C1 segment of cervical spinal cord (tissue), 14 donors: ENCODE data around the gene MCTP2.
"Not testable (repeated sequence)": the region's sequence is repeated elsewhere in the genome, so short reads cannot be mapped to it uniquely, and the experiment has no call there.

Experiments
- DNase-seq, 14 donors: peaks; one replicate each; lab custom pipeline; 2025; lab: John Stamatoyannopoulos, UW

Gene MCTP2

DNA sequence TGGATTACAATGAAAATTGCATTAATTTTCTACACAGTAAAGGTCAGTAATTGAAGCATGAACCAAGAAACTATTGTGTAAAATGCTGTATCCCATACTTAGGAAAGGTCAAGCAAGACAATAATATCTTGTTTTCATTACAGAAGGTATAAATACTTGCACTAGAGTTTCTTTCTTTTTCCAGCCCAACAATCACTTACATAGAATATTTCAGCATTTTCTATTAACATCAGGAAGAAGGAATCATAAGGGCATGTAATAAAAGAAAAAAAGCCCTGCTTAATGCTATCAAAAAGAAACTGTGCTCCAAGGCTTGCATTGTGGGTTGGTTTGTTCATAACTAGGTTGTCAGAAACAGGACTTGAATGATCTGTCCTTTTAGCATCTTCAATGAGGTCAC lies 215.1 kb downstream of the MCTP2 start:
- no peak for DNase-seq

DNA sequence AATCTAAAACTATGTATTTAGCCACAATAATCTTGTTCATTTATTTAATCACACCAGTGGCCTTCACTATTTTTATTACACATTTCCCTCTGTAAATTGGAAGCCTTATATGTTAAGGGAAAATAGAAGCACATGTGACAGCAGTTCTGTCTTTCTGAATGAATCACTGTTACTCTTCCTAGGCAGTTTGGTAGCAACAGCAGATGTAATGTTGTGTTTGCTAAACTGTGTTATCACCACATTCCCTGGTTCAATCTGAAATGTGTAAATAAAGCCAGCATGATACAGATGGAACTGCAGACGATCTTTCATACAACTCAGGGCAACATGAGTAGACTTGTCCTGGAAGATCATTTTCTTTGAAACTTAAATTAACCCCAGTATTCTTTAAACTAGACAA lies 220.1 kb downstream of the MCTP2 start:
- DNase-seq: no peak

DNA sequence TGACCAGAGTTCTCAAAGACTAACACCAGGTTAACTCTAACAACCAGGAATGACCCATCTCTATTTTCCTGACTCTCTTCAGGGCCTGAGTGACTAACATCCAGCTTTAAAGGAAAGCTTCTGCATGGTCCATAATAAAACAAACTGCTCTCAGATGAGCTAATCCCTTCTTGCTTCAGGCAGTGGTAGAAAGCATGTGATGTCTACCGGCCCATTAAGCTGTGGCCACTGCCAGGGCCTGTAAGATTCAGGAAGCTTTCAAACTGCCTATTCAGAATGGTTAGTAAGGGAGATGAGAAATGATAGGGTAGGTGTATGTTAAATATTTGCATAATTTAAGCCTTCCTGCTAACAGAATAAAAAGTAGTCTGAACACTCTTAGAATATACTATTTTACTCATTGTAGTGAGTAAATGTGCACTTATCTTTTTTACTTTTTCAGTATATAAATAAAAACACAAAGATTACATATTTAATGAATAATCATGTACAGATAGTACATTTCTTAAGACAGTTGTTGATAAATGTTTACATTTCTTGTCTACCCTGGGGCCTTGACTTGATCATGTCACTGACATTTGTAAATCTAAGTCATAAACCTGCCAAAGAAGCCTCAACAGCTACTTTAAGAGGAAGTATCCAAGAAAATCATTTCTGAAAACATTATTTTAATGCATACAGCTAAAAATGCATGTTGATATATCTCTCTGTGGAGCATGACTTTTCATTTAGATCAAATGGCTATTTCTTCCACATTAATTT lies 222.0 kb downstream of the MCTP2 start:
- DNase-seq: no peak

DNA sequence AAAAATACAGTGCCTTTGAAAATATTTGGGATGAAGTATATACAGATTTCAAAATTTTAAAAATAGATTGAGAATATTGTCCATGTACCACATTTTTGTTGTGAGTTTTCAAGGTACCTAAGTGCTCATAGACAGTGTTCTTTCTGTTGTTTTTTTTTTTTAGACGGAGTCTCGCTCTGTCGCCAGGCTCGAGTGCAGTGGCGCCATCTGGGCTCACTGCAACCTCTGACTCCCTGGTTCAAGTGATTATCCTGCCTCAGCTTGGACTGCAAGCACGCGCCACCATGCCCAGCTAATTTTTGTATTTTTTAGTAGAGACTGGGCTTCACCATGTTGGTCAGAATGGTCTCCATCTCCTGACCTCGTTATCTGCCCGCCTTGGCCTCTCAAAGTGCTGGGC lies 223.9 kb downstream of the MCTP2 start:
- no peak for DNase-seq

DNA sequence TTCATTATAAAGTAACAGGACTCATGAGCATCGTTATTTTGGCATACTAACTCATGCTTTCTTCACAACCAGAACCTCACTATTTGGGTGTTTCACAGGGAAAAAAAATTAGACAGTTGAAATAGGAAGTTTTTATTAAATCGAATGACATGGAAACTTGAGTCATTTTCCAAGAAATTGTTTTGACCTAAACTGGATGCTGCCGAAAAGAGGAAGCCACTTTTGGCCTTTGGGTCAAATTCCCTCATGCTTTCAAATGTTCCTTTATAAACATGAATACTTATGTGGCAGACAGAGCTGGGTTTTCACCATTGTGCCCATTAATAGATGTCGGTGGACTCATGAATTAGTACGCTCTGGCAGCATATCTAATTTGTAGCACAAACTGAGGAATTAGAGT lies 224.9 kb downstream of the MCTP2 start:
- DNase-seq: no peak

DNA sequence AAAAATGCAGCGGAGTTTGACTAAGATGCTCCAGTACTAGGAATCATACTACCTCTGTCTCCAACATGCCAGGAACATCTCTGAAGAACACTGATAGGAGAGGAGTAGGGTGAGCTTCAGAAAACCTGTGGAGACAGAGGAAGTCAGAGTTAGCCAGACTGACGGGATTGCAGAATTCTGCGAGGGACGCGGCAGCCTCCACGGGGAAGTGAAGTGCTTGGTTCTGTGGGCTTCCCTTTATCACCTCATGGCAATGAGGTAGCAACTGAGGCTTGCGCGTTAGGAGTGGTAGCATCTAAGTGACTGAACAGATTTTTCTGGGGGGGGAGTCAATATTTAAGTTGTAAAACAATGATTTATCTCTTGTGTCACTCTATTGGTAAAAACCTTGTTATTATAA lies 226.3 kb downstream of the MCTP2 start:
- DNase-seq: no peak

DNA sequence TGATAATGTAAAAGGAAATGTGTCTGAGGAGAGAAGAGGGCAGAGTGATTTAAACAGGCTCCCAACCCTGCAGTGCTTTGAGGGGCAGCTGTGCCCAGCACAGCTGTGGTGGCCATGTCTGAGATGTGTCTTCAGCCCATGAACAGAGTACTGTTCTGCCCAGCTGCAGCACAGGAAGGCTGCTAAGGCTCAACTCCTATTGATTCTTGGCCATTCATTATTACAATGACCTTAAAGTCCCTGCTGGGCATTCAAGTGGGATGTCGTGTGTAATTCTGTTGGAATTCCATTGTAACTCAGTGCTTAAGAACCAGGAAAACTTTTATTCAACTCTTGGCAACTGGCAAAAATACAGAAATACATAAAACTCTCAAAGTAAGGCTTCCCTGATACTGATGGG lies 229.3 kb downstream of the MCTP2 start:
- DNase-seq: no peak

DNA sequence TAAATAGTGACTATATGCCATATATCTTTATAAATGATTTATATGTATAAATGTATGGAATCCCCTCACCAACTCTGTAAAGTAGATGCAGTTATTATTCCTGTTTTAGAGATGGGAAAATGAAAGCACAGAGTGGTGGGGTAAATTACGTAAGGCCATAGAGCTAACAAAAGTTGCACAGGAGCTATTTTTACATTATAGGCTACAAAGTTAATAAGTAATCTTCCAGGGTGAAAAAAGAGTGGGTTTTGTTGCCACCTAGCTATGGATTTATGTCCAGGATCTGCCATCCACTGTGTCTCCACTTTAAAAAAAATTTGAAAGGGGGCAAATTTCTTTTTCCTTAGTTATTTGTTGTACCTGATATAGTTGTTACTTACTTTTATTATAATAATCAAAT lies 235.7 kb downstream of the MCTP2 start:
- no peak for DNase-seq

DNA sequence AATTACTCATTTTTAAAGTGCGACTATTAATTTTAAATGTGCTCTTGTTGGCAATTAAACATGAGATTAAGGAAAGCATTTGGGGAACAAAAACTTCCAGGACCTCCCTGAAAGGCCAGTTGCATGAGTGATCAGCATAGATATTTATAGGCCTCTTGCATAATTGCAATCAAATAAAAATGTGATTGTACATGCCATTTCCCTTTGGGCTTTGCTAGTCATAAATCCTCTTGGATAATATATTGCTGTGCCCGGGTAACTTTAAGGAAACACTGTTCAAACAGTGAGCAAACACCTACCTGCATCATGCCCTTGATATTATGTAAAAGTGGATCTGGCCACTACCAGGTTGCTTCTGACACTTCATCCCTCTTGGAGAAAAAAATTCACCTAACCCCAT lies 239.1 kb downstream of the MCTP2 start:
- DNase-seq: no peak

DNA sequence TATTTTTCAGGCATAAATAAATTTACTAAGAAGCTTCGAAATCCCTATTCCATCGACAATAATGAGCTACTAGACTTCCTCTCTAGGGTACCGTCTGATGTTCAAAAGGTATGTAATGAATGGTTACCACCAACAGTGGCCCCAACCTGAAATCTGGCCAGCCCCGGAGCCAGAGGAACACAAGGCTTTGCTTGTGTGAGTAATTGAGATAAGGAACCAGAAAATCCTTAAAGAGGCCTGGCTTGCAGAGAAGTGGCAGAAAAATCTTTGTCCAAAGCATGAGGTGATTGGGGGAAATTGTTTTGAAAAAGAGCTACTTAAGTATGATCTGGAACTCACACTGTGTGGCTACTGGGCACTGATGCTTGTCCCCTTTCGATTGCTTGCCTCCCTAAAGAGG lies 245.3 kb downstream of the MCTP2 start:
- DNase-seq: no peak

DNA sequence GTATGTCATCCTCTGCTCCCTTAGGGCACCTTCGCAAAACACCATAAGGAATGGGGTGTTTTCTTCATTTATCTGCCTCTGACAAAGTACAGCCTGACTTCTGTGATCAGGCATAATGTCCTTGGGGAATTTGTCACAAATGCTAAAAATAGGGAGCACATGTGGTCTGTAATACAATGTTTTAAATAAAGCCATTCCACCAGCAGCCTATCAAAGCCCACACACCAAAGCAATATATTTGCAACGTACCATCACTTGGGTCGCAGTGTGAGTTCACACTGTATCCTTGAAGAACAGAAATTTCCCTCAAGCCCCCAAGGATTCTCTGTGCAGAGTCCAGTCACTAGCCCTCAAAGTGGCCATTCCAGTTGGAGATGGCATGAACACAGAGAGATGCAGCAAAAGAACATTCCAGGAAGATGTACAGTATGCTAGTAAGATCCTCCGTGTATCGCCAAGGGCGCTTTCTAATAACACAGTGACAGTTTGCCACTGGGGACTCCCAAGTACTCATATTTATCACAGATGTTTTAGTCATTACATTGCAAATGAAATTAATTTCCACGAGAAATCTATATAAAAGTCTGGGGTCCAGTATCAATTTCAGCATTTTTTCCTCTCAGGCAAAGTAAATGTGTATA lies 246.7 kb downstream of the MCTP2 start:
- no peak for DNase-seq

DNA sequence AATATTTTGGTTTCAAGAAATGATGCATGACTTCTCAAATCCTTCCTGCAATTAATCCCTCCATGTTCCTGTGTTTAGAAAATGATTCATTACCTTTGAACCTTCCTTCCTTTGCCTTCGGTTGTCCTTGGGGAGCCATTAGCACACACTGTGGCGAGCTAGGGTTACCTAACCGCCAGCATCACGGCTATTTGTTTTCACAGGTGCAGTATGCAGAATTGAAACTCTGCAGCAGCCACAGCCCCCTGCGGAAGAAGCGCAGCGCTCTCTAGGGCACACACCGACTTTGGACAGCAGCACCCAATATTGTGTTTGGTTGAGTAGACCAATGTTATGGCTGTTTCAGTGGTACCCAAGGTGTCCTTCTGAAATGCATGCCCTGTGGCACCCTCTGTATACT lies 247.4 kb downstream of the MCTP2 start:
- DNase-seq: no peak

DNA sequence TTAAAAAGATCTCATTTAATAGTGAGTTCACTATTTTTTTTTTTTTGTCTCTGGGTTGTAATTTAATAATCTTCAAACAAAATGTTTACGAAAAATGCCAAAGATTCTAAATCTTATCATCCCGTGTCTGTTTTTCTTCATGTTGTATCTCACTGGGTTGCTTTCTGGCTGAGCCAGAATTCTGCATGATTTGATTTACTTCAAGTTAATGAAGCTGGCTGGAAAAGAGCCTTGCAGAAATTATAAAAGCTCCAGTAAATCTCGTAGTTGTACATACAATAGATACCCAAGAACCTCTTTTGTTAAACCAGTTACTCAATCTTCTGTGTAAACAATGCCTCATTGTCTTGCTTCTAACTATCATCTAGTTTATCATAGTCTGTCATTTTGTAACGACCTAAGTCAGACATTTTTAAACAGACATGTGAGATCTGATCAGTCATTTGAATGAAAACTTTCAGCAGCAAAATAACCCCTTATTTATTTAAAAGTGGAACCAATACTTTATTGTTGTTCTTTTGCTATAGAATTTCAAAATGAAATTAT lies 249.0 kb downstream of the MCTP2 start:
- DNase-seq: no peak

DNA sequence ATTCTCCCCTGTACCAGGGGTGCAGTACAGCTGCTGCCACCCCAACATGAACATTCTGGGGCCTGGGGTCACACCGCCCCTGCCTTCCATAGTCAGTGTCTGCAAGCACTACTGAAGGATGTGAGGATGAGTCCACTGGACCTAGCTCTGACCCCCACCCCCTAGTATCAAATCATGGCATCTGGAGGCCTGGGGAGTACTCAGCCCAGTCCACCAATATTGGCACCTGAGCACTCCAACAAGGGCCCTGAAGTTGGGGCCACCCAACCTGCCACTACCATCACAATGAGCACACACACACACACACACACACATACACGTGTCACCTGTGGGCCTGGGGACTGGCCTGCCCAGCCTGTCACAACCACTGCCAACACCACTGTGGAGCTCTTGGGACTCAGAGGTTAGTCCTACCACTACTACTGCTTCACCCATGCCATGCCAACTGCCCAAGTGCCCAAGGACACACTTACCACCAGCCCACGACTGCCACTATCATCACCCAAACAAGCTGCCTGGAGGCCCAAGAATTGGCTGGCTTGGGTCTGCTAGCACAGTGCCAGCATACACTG lies 253.9 kb downstream of the MCTP2 start:
- no peak for DNase-seq

DNA sequence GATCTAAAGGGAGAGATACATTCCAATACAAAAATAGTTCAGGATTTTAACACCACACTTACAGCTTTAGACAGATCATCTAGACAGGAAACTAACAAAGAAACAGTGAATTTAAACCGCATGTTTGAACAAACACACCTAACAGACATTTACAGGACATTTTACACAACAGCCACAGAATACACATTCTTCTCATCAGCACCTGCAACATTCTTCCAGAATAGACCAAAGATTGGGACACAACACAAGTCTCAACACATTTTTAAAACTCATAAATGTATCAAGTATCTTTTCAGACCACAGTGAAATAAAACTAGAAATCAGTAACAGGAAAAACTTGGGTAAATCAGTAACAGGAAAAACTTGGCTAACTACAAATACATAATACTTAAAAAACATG lies 256.3 kb downstream of the MCTP2 start:
- no peak for DNase-seq

DNA sequence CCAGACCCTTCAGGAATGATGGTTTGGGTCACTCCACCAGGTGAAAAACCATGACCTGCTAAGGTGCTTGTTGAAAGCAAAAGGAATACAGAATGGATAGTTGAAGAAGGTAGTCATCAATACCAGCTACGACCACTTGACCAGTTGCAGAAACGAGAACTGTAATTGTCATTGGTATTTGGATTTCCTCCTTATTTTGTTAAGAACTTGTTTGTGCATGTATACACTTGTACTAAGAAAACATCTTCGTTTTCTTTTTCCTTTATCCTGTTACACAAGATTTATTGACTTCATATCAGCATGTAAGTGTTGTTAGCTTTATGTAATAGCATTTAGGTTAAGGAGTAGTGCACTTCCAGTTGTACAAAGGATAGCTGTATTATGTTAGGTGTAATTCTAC lies 261.8 kb downstream of the MCTP2 start:
- DNase-seq: no peak

DNA sequence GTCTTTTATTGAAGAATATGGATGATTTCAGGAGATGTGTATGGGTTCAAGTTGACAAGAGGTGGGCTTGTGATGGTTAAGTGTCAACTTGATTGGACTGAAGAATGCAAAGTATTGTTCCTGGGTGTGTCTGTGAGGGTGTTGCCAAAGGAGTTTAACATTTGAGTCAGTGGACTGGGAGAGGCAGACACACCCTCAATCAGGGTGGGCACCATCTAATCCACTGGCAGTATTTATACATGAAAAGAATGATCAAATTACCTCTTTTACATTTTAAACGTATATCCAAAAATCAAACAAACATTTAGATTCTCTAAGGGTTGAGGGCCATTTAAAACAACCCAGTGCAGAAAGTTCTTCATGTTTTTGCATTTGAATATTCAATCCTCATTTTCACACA lies 262.2 kb downstream of the MCTP2 start:
- not testable (repeated sequence) for DNase-seq

DNA sequence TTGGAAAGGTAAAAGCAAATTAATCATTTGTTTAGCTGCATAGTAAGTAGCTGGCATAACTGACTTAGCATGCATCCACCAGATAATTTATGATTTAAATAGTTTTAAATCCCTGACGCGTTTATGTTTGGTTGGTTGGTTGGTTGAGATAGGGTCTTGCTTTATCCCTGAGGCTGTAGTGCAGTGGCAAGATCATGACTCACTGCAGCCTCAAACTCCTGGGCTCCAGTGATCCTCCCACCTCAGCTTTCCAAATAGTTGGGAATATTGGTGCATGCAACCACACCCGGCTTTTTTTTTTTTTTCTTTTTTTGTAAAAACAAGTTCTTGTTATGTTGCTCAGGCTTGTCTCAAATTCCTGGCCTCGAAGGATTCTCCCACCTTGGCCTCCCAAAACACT lies 263.4 kb downstream of the MCTP2 start:
- DNase-seq: no peak

DNA sequence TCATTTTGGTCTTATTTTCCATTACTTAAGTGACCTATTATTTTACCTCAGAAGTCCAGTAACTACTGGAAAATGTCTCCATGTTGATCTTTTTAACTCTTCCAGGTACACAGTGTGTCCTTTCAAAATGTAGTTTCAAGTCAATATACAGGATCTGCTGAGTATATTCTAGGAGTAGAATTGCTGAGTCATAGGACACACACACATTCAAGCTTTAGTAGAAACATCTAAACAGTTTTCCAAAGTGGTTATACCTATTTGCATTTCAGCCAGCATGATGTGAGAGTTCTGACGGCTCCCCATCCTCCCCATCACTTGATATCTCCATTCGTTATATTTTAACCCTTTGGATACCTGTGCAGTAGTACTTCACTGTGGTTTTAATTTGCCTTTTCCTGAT lies 271.9 kb downstream of the MCTP2 start:
- no peak for DNase-seq

DNA sequence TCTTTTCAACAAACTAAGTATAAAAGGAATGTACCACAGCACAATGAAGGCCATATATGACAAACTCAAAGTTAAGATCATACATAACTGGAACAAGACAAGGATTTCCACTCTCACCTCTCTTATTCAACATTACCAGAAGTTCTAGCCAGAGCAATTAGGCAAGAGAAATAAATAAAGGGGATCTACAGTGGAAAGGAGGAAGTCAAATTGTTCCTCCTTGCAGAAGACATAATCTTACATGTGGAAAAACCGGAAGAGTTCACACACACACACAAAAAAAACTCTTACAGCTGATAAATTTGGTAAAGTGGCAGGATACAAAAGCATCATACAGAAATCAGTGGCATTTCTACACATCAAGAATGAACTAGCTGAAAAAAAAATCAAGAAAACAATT lies 277.9 kb downstream of the MCTP2 start:
- no peak for DNase-seq

DNA sequence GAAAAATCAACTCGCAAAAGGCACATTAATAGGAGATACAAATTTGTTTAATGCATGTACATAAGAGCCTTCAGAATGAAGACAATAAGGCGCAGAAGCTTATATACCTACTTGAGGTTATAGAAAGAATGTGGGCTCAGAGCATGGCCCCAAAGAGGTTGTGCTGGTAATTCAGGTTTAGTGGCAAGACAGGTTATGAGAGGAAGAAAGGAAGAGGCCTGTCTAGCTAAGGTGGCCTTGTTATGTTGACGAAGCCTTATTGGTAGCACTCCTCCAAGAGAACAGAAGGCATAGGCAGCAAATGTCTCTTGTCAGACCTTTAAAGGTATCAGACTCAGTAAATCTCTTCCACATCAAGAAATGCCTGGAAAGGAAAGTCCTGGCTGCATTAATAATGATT lies 290.8 kb downstream of the MCTP2 start:
- DNase-seq: no peak

DNA sequence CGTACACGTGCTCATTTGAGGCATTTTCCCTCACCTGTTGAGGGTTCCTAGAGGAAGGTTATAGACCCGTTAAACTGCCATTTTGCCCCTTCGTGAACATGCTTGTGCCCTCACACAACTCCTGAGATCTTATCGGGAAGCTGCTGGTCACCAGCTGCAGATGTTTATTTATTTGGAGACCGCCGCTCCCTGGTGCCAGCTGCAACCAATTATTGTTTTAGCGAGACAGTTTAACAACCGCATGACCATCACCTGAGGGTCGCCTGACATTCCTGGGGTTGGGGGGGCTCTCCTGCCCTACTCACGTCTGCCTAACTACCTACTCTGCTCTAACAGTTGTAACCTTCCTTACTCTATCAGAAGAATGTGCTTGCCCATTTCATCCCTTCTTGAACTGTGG lies 292.5 kb downstream of the MCTP2 start:
- DNase-seq: no peak

DNA sequence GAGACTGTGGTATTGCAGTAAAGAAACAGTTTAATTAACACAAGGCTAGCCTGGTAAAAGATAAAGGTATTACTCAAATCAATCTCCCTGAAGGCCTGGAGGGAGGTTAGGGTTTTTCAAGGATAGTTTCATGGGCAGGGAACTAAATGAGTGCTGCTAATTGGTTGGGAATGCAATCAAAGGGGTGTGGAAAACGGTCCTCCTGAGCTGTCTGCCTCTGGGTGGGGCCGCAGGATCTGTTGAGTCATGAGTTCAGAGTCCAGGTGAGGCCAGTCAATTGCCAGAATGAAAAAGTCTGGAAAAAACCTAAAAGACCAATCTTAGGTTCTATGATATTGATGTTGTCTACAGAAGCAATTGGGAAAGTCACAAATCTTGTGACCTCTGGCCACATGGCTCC lies 293.2 kb downstream of the MCTP2 start:
- no peak for DNase-seq
